ENCODE data around the gene ADGRG6.
"Not testable (repeated sequence)": the region's sequence is repeated elsewhere in the genome, so short reads cannot be mapped to it uniquely, and the experiment has no call there.

ADGRG6 gene

DNA sequence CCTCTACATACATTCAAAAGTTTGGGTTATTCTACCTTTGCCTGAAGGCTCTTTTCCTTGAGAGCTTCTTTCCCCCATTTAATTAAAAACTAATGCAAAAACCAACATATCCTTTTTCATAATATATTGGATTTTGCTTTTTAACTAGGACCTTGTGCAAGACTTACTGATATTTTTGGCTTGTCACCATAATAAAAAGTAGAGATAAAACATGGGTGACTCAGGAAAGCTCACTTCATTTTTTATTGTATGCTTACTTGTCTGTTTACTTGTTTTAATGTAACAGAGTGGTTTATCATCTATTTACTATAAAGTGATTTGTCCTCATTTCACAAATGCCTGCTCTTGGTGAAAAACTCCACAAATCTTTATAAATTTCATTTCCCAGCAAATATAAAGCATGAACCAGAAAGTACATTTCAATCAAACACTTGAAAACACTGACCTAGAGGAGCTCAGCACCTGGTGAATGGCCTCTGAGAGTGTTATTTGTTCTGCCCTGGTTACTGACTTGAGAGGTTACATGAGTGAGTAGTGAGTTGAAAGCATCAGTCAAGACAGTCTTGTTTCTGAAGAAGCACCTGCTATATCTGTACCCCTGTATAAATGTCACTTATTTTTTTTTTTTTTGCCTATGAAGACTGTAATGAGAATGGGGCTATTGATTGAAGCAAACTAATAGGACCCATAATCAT is 20.8 kb downstream of the ADGRG6 start:
- DNase-seq: no peak

DNA sequence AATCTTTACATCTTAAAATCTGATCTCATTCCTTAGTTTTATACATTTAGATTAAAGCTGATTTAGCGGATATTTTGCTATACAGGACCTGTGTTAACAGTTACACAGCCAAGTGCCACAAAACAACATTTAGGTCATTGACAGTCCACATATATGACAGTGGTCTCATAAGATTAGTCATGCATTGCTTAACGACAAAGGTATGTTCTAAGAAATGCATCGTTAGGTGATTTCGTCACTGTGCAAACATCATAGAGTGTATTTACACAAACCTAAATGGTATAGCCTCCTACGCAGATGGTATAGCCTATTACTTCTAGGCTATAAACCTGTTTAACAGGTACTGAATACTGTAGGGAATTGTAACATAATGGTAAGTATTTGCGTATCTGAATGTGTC is 21.6 kb downstream of the ADGRG6 start:
- DNase-seq: no peak

DNA sequence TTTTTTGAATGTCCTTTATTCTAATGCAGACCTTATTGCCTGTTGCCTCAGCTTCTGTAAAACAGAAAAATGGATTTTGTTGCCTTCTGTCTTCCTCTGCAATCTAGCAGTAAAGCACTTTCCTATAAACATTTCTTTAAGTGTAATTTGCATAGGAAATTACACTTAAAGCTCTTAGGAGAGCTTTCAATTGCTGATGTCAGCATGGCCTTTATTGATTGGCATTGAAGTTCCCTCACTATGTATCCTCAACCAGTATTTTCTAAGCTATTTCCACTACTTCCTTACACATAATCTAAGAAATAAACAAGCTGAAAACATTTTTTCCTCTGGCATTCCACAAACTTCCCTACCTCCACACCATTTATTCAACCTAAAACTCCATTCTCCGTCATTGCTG is 22.3 kb downstream of the ADGRG6 start:
- DNase-seq: no peak

DNA sequence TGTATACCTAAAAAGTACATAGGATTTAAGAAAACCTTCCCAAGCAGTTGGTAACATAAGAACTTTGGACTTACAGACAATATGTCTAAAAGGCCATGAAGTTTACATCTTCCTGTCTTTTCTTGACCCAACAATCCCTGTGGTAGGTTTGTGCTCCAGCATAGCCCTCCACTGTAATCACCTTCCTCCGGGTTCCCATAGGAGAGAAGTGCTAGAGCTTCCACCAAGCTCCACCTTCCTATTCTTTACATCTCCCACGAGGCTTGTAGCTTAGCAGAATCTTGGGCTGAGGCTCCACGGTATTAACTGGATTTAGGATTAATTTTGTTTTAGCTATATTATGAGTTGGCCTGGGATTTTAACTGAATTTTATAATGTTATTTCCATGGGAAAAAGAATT is 23.3 kb downstream of the ADGRG6 start:
- no peak for DNase-seq

DNA sequence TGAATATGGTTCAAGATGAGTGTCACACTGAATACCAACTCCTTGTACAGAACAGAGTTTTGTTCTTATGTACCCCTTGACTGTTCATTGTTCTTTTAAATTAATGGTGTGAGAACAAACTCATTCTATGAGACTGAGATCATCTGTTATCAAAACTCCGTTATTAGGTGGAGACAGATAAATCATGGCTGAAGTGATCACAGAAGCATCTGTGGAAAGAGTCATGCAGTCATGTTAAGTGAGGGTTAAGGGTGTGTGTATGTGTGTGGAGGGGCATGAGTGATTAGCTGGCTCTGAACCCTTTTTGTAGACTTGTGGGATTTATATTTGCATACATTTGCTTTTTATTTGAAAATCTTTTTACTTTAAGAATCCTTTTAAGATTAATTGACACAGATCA is 24.7 kb downstream of the ADGRG6 start:
- no peak for DNase-seq

DNA sequence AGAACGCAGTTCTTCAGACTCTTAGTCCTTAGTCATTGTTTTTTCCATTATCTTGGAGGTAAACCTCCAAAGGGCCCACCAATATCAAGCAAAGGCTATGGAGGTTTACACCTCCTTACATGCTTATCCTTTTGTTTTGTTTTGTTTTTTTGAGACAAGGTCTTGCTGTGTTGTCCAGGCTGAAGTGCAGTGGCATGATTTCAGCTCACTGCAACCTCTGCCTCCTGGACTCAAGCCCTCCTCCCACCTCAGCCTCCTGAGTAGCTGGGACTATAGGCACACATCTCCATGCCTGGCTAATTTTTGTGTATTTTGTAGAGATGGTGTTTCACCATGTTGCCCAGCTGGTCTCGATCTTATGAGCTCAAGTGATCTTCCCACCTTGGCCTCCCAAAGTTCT is 26.3 kb downstream of the ADGRG6 start:
- DNase-seq: no peak

DNA sequence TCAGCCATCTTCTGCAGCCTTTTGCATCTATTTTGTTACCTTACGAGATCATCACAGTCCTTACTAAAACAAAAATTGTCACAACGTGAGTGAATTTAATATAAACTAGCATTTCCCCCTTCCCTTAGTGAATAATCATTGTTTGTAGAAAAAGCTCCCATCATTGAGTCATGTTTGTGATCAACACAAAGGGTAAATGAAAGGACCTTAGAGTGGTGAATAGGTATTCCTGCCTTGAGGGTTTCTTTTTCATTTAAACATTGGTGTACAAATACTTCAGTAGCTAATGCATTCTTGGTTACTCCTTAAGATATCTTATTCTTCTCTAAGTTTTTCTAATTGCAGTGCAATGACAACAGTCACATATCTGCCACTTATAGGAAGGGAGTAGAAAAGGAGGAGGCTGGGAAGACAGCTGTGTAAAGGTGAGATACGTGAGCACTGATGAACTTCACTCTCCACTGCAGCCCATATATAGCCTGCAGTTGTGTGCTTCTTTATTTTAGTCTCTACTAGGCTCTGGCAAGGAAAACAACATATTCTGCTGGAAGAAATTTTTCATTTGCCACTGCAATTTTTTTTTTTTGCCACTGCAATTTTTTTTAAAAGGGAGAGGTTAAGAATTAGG is 27.8 kb downstream of the ADGRG6 start:
- no peak for DNase-seq

DNA sequence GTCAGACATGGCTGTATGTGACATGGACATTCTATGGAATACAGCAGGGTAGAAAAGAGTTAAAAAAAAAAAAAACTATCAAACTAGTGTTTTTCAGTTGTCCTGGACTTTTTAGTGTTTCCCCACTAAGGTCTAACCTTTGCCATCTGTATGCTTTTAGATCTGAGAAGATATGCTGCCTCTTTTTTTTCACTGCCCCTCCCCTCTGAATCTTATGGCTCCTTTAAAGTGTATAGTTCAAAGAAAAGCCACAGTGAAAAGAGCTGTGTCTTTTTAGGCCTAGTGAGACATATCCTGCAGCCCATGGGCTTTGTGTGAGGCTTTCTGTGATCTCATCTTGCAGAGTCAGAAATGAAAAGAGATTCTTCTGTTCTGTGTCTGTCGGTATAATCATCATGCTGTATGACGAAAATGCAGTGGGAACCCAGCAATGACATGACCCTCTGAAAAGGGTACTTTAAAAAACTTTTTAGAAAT is 29.3 kb downstream of the ADGRG6 start:
- DNase-seq: peak; percentile 1

DNA sequence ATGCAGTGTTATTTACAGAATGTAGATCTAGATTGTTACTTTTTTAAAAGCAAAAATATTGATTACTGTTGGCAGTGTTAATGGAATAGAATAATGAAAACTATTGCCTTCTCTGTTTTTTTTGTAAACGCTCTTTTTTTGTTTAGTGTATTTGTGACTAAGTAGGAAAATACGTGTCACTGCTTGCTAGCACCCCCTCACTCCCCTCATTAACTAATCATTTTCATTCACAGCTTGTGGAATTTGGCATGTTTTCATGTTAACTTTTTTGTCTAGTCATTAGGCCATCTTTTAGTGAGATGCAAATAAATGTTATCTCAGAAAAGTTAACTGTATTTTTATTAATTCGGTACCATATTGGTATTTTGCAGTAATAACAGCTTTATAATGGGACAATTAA is 29.8 kb downstream of the ADGRG6 start:
- no peak for DNase-seq

DNA sequence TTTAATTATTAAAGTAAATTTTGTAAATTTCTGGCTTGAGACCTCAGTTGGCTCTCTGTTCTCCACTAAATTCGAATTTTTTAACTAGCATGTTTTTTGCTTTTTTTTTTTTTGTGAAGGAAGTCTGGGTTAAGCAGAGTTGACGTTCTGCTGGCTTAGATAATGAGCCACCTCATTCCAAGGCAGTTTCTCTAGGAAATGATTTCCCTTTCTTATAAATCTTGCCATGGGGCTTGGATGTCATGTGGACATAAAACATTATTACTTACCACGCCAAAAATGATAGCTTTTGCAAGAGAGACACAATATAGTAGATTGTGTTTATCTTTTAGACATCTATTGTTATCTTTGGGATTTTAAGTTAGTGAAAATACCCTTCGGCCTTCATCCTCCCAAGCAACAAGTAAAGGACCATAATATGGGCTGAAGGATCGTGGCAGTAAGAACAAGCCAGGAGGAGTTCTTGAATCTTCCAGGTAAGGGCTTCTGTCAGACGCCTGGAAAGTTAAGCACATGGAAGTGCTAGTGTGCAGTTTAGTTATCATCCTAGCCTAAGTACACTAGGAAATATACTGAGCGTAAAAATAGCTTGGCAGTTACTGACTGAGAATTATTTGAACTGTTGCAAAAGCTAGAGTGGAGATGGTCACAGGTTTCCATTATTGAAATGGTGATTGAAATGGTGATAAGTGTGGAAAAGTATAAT is 30.7 kb downstream of the ADGRG6 start:
- no peak for DNase-seq

DNA sequence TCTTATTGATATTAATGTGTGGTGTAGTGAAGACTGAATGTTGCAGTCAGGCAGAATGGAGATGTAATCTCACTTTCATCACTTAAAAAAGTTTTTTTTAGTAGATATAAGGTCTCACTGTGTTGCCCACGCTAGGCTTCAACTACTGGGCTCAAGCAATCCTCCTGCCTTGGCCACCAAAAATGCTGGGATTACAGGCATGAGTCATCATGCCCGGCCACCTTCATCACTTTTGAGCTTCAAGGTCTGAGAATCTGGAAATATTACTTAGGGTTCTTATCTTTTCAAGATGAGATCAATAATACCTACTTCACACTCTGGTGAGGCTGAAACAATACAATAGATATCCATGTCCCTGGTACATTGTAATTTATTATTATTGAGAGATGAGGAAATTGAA is 31.6 kb downstream of the ADGRG6 start:
- DNase-seq: no peak

DNA sequence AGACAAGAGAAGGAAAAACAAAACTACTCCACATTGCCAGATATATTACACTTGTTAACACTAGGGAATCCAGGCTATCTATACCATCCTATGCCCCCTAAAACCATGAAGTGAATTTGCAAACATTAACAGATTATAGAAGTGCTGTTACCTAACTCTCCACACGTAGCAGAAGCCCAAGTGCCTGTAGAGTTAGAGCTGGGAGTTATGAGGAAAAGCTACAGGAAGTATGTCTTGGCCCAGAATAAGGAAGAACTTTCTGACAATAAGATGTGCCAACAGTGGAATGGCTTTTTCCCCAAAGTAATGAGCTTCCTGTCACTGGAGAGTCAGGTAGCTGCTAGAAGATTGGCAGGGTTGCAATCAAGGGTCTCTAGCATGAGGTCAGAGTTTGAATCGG is 32.5 kb downstream of the ADGRG6 start:
- no peak for DNase-seq

DNA sequence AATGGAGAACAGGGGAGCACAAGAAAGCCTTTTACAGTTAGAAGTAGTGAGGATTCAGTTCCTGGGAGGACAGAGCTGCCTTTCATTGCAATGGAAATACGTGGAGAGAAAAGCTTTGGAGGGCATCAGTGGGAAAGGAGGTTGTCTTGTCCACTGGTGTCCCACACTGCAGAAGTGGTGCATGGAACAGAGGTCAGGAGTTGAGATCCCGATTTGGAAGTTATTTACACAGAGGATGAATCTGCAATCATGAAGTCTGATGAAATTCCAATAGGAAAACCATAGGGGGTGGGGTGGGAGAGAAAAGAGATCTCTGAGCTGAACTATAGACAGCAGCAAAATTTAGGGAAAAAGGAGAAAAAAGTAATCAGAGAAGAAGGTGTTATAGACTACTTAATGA is 33.6 kb downstream of the ADGRG6 start:
- no peak for DNase-seq

DNA sequence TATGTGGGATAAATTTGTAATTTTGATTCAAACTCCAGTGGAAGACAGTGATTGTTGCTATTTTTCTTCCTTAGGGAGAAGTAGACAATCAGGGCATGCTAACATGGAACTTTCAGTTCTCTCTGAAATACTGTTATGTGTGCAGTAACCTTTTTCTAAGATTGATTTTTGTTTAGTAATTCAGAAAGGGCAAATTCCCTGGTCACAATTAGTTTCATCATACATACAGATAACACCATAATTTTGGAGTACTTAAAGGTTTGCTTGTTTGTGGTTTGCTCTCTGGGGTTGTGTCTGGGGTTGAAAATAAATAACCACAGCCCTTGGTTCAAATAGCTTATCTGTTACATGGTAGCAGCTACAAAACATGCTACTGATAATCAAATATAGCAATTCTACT is 34.4 kb downstream of the ADGRG6 start:
- no peak for DNase-seq

DNA sequence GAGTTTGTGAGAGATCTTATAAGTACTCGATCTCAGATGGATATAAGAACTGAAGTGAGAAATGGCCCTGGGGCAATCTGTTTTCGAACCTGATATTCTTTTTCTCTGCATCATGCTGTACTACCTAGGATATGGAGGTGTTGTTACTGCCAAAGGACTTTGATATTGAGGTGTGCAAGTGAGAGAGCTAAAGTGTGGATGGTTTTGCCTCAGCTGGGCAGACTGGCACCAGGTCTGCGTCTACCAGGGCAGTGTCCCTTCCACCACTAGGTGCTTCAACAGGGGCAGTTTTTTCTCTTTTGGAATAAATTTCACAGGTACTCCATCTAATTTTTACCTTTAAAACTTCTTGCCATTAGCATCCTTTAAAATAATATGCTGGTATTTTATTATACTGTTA is 35.0 kb downstream of the ADGRG6 start:
- no peak for DNase-seq

DNA sequence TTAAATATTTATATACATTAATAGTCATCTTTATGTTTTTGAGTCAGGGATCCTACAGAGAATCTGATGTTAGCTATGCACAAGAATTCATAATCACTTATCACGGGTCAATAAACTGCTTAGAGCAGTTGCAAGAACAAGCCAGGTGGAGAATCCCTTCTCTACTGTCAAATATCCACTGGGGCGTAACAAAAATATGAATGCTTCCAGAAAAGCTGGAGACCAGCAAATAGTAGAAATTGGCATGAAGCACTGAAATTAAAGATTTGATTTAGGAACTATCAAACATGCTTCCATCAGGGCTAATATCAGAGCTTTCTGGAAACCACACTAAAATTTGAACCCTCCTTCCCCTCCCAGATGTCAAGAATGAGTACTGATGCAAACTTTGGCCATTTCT is 37.3 kb downstream of the ADGRG6 start:
- DNase-seq: no peak

DNA sequence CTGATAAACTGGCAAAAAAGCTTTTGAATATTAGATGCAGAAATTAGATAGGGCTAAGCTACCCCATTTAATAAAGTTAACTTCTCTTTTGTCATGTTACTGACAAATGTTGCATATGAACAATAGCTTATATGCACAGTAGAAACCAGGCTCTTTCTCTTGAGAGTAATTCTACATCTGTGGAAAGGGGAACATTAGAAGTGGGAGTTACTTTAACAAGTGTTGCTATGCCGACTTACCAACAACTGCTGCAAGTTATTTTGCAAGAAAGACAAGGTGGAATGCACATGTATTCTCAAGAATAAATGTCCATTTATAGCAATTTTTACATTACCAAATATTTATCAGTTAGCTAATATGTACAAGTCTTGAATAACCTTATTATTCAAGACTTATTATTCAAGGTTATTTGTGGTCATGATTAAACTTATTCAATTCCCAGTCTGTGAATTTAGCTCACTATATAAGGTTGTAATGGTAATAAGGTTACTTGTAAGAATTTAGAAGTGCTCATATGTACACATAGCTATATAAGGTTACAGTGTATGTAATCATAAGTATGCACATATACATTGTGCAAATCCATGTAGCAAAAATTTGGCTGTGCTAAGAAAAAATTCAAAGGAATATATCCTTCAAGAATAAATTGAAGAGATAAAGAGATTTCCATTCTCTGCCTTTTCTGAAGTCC is 38.3 kb downstream of the ADGRG6 start:
- DNase-seq: no peak

DNA sequence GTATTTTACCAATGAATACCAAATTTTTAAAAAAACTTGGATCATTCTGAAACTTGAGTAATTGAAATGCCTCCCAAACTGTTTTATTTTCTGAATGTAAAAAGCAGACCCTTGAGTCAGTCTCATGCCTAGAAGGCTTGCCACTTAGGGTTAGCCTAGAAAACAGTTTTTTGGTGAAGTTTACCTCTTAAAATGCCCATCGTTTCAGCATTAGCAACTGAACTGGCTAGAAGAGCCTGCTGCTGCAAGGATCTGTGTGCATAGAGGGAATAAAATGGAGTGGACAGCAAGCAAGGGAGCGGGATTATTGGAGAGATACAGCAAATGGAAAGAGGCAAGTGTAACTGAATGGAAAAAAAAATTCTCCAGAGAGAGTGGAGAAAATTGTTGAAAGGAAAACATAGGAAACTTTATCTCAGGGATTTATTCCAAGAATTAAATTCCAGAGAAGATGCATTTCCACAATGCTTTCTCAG is 40.1 kb downstream of the ADGRG6 start:
- no peak for DNase-seq

DNA sequence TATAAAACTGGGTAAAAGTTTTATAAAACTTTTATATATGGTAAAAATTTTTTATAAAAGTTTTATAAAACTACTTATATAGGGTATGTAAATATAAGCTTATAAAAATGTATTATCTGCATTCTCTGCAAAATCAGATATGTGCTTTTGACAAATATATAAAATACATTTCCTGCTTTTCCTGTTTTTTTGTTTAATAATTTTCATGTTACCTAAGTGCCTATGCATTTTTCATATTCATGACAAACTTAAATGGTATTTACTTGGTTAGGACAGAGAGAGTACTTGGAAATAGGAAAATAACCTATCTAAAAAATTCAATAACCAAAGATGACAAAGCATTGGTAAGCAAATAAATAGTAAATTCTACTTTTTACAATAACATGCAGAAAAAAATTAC is 41.2 kb downstream of the ADGRG6 start:
- no peak for DNase-seq

DNA sequence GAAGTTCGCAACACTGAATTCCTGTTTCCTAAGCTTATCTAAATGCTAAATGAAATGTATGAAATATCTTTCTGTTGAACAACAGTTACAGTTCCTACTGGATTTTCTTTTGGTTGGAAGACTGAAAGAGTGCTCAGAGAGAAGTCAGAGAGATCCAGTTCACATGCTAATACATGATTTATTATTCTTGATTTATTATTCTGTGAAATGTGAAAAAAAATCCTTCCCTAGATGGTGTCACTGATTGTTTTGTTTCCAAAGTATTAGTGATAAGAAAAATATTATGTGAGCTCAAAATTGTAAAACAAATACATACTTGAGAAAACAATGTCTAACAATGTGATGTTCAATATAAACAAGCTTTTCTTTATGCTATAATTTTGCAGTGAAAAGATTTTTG is 42.1 kb downstream of the ADGRG6 start:
- DNase-seq: no peak

DNA sequence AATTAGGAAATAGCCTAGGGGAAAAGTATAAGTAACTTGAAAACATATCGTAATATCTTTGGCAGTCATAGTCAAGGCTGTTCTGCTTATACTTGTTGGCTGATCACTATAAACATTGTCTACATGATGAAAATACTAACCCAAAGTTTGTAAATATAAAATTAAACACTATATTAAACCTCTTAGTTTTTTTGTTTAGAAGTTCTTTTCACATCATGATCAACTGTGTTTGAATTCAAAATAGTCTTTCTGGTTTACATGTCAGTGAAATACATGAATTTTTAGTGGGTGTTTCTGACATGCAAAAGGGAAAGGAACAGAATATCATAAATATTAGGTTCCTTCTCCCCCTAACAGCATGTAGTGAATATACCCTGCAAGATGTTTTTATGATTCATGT is 43.5 kb downstream of the ADGRG6 start:
- no peak for DNase-seq

DNA sequence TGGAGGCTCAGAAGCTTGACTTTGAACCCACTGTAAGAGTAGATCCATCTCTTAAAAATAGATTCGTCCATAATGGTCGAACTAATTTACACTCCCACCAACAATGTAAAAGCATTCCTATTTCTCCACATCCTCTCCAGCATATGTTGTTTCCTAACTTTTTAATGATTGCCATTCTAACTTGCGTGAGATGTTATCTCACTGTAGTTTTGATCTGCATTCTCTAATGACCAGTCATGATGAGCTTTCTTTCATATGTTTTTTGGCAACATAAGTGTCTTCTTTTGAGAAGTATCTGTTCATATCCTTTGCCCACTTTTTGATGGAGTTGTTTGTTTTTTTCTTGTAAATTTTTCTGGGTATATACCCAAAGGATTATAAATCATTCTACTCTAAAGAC is 44.4 kb downstream of the ADGRG6 start:
- not testable (repeated sequence) for DNase-seq

DNA sequence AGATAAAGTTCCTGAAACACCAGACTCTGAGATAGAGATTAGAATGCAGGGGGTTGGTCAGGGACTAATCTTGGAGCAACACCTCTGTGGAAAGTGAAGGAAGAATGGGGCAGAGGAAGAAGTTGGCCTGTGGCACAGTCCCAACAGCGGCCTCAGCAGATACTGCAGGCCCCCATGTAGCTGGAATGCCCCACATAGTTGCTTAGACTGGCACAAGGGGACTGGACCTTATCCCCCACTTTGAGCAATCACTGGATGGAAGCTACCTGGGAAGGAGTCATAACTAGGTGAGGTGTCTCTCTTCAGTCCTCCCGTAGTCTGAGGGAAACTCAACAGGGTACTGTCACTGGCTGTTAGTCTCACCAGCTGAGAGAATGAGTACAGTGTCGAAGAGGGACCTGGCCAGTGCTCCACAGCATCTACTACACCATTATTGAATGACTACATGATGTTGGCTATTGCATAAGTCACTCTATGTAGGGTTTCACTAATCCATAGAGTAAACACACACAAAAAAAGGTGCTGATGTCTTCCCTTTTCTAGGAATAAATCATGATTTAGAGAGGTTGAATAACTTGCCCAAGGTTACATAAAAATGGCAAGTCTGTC is 47.5 kb downstream of the ADGRG6 start:
- DNase-seq: no peak
